Karpas-422 (cell line): ENCODE results near the gene SYPL1. TPM values are rescaled to one million over a fixed set of nuclear protein-coding genes. Genes with fewer than 3 reads are reported as not detected.
A peak's percentile ranks its signal among the peaks of the same experiment; 100 is the strongest.

Experiments
- DNase-seq: peaks from one replicate; pipeline ENCODE4 v3.0.0-alpha.2; 2015
- H2AFZ ChIP-seq: fragments of 200-600 bp; sonication (generic); 2 replicates; pipeline ENCODE4 v1.6.1; 2014; ENCODE audit warnings: antibody characterized with exemption, low read length, mixed read lengths
- H3K27ac ChIP-seq: fragments of 200-600 bp; sonication (generic); 2 replicates; pipeline ENCODE4 v1.5.1; 2014; ENCODE audit warnings: mild to moderate bottlenecking, low read length, moderate library complexity
- H3K27me3 ChIP-seq: fragments of 200-600 bp; sonication (generic); 2 replicates; pipeline ENCODE4 v1.6.1; 2014; ENCODE audit warnings: low read length, mixed read lengths
- H3K36me3 ChIP-seq: fragments of 200-600 bp; sonication (generic); 2 replicates; pipeline ENCODE4 v1.6.1; 2014; ENCODE audit warnings: low read length, mixed read lengths; ENCODE audit not compliant: insufficient read depth
- H3K4me1 ChIP-seq: fragments of 200-600 bp; sonication (generic); 2 replicates; pipeline ENCODE4 v1.6.1; 2014; ENCODE audit warnings: mild to moderate bottlenecking, low read length, mixed read lengths
- H3K4me2 ChIP-seq: fragments of 200-600 bp; sonication (generic); 2 replicates; pipeline ENCODE4 v1.6.1; 2014; ENCODE audit warnings: low read length, low read depth, mild to moderate bottlenecking; ENCODE audit not compliant: poor library complexity, severe bottlenecking
- H3K4me3 ChIP-seq: fragments of 200-600 bp; sonication (generic); 2 replicates; pipeline ENCODE4 v1.5.1; 2014; ENCODE audit warnings: mild to moderate bottlenecking, antibody characterized with exemption, low read length, mixed read lengths
- H3K79me2 ChIP-seq: fragments of 200-600 bp; sonication (generic); 2 replicates; pipeline ENCODE4 v1.6.1; 2014; ENCODE audit warnings: mild to moderate bottlenecking, low read length, mixed read lengths
- H3K9ac ChIP-seq: fragments of 200-600 bp; sonication (generic); 2 replicates; pipeline ENCODE4 v1.6.0; 2014; ENCODE audit warnings: low read length
- H3K9me2 ChIP-seq: fragments of 200-600 bp; sonication (generic), shearing (Covaris generic); replicated peaks from 2 replicates; pipeline ENCODE4 v1.6.0; 2014; ENCODE audit warnings: mild to moderate bottlenecking, low read length, moderate library complexity; ENCODE audit not compliant: insufficient read depth
- H3K9me3 ChIP-seq: fragments of 300-700, 200-600 bp; sonication (generic); 2 replicates; pipeline ENCODE4 v1.6.1; 2014; ENCODE audit warnings: low read length, mixed read lengths
- H4K20me1 ChIP-seq: fragments of 200-600 bp; sonication (generic); 2 replicates; pipeline ENCODE4 v1.6.1; 2014; ENCODE audit warnings: mild to moderate bottlenecking, antibody characterized with exemption, low read length, low read depth; ENCODE audit not compliant: insufficient read depth
- total RNA-seq: library from RNA; depleted of rRNA; stranded (reverse); fragments of >200 nt; shearing (Covaris generic); gene quantifications from 2 replicates; pipeline ENCODE4 v1.2.3, GENCODE V29; 2014; ENCODE audit warnings: low replicate concordance; rRNA removed

SYPL1 gene
- total RNA-seq, result 88.9 and 251 TPM in 2 replicates

DNA sequence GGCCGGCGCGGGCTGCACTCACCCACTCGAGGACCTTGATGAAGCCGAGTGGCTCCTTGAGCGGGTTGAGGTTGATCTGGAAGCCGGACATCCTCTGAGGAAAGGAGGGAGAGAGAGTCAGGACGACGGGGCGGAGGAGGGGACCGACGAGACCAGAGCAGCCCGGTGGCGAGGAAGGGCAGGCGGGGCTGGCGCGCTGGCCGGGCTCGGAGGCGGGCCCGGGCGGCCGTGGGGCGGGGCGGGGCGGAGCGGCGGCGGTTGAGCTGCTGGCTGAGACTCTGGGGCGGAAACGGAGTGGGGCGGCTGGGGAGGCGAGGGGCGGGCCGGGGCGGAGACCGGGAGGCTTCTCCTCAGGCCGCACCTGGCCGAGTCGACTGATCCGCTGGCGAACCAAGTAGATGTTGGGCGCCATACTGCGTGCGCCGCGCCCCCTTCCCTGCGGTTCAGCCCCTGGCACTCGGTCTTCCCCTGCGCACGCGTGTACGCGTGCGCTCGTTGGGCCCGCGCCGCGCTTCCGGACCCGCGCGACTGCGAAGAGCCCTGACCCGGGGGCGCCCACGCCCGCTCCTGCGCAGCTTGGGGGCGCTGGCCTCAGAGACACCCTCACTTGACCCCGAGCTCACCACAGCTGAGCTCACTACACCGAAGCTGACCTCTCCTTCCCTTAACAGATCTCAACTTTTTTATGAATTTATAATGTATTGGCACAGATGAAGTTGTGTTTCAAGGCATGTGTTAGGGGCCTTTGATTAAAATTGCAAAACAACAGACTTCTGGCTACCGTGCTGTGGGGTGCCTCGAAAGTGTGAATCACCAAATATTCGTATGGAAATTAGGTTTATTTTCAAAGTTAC is at the start of gene SYPL1:
TSS of gene SYPL1 (minus strand) at position 195 of the 854 bp plus-strand sequence. CDS start at position 91, 104 bp downstream.
- Histone ChIP-seq H3K27me3 (no peaks in the 10 kb centered on the region), H3K9me2 (no peaks in the 10 kb centered on the region), H3K4me2 (peak within 1 kb of the TSS; percentile 95), H3K27ac (peak within 1 kb of the TSS; percentile 98), H2AFZ (no peak within 1 kb of the TSS), H4K20me1 (peaks cover 6% of the 10 kb centered on the region; the same call in 1 of the 2 replicates), H3K36me3 (peaks cover 26% of the 10 kb centered on the region), H3K9ac (peak within 1 kb of the TSS; percentile 99), H3K9me3 (no peaks in the 10 kb centered on the region), H3K4me1 (peaks cover 73% of the 10 kb centered on the region), H3K4me3 (peak within 1 kb of the TSS; percentile 84), H3K79me2 (peaks cover 55% of the 10 kb centered on the region)
- DNase-seq, result peak; percentile 98

DNA sequence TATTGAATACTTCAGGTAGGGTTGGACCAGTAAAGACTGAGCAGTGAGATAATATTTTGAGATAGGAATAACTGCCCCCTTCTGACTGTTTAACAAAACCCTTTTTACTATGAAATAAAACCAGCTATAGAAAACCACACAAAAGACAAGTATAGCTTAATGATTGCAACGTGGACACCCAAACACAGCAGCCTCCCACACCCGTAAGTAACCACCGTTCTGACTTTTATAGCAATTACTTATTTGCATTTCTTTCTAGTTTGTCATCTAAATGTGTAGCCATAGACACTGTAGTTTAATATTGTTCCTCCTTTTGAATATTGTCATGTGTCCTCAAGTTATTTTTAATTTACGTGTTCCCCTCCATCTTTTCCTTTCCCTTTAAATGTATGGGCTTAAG is 42.9 kb upstream of the SYPL1 start:
- Histone ChIP-seq H3K4me2 (peak overlapping the region; percentile 63), H3K4me3 (peak overlapping the region; percentile 52), H4K20me1 (no peaks in the 10 kb centered on the region), H3K79me2 (no peaks in the 10 kb centered on the region), H3K9me3 (no peaks in the 10 kb centered on the region), H3K36me3 (no peaks in the 10 kb centered on the region), H3K9ac (peak overlapping the region; percentile 57), H3K27me3 (no peaks in the 10 kb centered on the region), H3K27ac (peak overlapping the region; percentile 52; the same call in 1 of the 2 replicates), H3K9me2 (no peaks in the 10 kb centered on the region), H2AFZ (peak overlapping the region; percentile 42; the same call in 1 of the 2 replicates), H3K4me1 (peaks cover 53% of the 10 kb centered on the region)
- DNase-seq, result peak; percentile 77

DNA sequence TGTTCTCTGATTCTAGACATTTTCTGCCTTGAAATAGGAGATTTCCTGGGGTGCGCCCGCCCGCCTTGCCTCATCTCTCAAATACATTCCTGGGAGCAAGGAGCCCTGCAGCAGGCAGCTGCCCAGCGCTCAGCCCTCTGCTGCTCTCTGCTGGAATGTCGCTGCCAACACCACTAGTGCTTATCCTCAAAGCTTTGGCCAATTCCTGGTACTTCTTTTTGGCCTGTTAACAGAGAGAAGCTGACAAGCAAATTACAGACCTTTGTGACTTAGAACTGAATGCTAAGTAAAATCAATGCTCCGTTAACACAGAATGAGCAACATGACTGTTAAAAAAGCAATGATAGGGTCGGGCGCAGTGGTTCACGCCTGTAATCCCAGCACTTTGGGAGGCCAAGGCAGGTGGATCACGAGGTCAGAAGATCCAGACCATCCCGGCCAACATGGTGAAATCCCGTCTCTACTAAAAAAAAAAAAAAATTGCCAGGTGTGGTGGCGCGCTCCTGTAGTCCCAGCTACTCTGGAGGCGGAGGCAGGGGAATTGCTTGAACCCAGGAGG is 41.9 kb upstream of the SYPL1 start:
- Histone ChIP-seq H3K27ac (peak overlapping the region; percentile 52; the same call in 1 of the 2 replicates), H3K4me3 (peak overlapping the region; percentile 52), H4K20me1 (no peaks in the 10 kb centered on the region), H3K79me2 (no peaks in the 10 kb centered on the region), H3K9ac (peak overlapping the region; percentile 57), H3K36me3 (no peaks in the 10 kb centered on the region), H2AFZ (peak overlapping the region; percentile 72; the same call in 1 of the 2 replicates), H3K27me3 (no peaks in the 10 kb centered on the region), H3K4me2 (peak overlapping the region; percentile 63), H3K4me1 (peaks cover 53% of the 10 kb centered on the region), H3K9me3 (no peaks in the 10 kb centered on the region), H3K9me2 (no peaks in the 10 kb centered on the region)
- peak; percentile 91 for DNase-seq

DNA sequence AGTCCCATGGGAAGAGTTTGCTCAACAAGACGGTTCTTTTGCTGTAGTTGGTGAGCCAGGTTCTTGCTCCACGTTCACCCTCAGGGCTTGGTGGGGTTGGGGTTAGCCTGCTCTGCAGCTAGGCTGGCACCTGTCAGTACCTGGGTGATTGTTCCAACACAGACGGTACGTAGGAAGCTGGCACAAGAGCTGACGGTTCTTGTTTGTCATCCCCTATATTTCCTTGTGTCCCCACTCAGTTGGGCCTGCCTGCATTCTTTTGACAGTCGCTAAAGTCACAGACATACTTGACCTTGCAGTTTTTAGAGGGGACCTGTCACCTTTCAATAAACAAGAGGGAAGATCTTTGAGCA is 40.2 kb upstream of the SYPL1 start:
- H2AFZ ChIP-seq, result no peak overlapping the region
- peak overlapping the region; percentile 42; the same call in 1 of the 2 replicates for H3K9ac ChIP-seq
- H3K9me3 ChIP-seq, result no peaks in the 10 kb centered on the region
- no peak overlapping the region for H3K4me3 ChIP-seq
- no peak for DNase-seq
- H3K27ac ChIP-seq, result no peak overlapping the region
- no peaks in the 10 kb centered on the region for H4K20me1 ChIP-seq
- no peaks in the 10 kb centered on the region for H3K9me2 ChIP-seq
- no peak overlapping the region for H3K4me2 ChIP-seq
- peaks cover 58% of the 10 kb centered on the region for H3K4me1 ChIP-seq
- H3K79me2 ChIP-seq, result no peaks in the 10 kb centered on the region
- no peaks in the 10 kb centered on the region for H3K36me3 ChIP-seq
- H3K27me3 ChIP-seq, result no peaks in the 10 kb centered on the region

DNA sequence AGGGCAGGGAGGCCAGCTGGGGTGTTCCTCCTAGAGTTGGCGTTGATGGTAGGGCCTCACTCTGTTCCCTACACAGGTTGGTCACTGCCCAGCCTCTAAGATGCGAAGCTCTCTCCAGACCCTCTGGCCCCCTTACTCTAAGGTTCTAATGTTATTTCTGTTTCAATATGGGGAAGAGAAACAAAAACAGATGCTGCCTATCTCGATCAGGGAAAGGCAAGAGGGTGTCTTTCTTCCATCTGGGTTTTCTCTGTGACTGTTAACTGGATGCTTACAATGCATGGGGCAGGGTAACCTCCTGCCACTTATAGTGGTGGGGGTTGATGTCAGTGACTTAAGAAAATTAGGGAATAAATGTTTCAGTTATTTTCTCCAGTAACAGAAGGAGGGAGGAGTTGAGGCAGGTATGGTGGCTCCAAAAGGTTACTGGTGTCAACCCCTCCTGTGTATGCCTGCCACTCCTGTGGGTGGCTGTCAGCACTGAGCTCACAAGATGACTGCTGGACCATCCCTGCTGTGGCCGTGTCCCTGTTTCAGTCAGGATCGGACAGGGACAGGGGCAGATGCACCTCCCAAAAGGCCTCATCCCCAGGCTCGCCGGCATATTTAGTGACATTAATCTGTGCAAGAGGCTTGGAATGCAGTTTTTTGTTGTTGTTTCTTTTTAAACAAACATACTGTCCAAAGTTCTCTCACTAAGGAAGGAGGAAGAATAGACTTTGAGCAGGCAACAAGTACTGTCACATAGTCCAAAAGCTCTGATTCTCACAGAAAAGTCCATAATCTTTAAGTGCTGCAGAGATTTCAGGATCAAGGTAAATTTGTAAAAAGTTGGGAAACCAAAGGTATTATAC is 39.6 kb upstream of the SYPL1 start:
- peaks cover 58% of the 10 kb centered on the region for H3K4me1 ChIP-seq
- H3K4me2 ChIP-seq, result no peak overlapping the region
- H3K79me2 ChIP-seq, result no peaks in the 10 kb centered on the region
- DNase-seq, result no peak
- H3K9me3 ChIP-seq, result no peaks in the 10 kb centered on the region
- H3K36me3 ChIP-seq, result no peaks in the 10 kb centered on the region
- H3K27ac ChIP-seq, result no peak overlapping the region
- no peak overlapping the region for H3K4me3 ChIP-seq
- H2AFZ ChIP-seq, result no peak overlapping the region
- H4K20me1 ChIP-seq, result no peaks in the 10 kb centered on the region
- H3K9me2 ChIP-seq, result no peaks in the 10 kb centered on the region
- H3K27me3 ChIP-seq, result no peaks in the 10 kb centered on the region
- H3K9ac ChIP-seq, result no peak overlapping the region

DNA sequence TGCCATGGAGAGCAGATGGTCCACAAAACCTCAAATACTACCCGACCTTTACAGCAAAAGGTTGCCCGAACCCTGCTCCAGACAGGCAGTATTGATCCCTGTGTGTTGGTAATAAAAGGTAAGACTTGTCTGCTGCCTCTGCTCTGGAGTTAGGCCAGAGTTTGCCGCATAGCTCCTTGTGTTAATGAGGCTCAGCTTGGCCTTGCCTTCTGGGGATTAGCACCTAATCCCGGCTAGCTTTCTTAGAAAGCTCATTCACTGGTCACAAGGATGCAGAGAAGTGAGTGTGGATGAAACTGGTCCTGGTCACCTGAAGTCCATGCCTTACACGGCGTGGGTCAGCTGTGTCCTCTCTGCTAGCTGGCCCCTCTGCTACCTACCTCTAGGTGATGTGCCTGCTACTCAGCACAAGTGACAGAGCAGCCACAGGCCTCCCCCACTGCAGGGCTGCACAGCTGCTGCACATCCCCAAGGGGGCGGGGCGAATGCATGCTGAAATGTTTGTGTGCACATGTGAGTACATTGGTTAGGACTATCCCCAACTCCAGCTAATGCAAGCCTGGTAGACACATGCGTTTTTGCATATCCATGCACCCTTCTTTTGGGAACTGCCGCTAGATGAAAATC is 31.7 kb upstream of the SYPL1 start:
- H3K36me3 ChIP-seq, result no peaks in the 10 kb centered on the region
- no peak overlapping the region for H3K4me3 ChIP-seq
- H3K4me2 ChIP-seq, result no peak overlapping the region
- no peaks in the 10 kb centered on the region for H3K9me3 ChIP-seq
- no peak overlapping the region for H2AFZ ChIP-seq
- no peaks in the 10 kb centered on the region for H4K20me1 ChIP-seq
- H3K79me2 ChIP-seq, result no peaks in the 10 kb centered on the region
- H3K9ac ChIP-seq, result no peak overlapping the region
- peak; percentile 62 for DNase-seq
- no peak overlapping the region for H3K27ac ChIP-seq
- H3K4me1 ChIP-seq, result peaks cover 26% of the 10 kb centered on the region
- no peaks in the 10 kb centered on the region for H3K27me3 ChIP-seq
- H3K9me2 ChIP-seq, result no peaks in the 10 kb centered on the region

DNA sequence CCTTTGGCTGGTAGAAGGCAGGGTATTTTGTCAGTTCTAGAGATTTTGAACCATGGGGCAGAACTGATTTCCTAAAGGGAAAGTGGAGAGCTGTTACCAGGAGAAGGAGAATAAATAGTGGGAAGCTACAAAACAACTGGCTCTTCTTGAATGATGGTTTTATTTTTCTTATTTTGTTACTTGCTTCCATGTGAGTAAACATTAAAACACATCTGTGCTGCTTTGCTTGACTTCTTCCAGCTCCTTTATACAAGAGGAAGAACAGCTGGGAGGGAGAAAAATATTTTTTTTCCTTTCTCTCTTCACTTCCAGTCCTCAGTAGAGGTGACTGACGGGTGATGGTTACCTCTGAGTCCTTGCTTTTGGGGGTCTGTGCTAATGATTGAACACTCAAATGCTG is 30.0 kb upstream of the SYPL1 start:
- Histone ChIP-seq H3K36me3 (no peaks in the 10 kb centered on the region), H3K9me3 (no peaks in the 10 kb centered on the region), H3K9me2 (no peaks in the 10 kb centered on the region), H3K79me2 (no peaks in the 10 kb centered on the region), H4K20me1 (no peaks in the 10 kb centered on the region), H3K27ac (no peak overlapping the region), H3K4me2 (no peak overlapping the region), H3K9ac (no peak overlapping the region), H3K27me3 (no peaks in the 10 kb centered on the region), H2AFZ (no peak overlapping the region), H3K4me3 (no peak overlapping the region), H3K4me1 (peaks cover 23% of the 10 kb centered on the region)
- no peak for DNase-seq
